Measurements from ENCODE around the gene EXOC1L. TPM values are rescaled to one million over a fixed set of nuclear protein-coding genes. Genes with fewer than 3 reads are reported as not detected.

EXOC1L gene
- total RNA-seq, 1 donor from 2014 or later, result not detected

DNA sequence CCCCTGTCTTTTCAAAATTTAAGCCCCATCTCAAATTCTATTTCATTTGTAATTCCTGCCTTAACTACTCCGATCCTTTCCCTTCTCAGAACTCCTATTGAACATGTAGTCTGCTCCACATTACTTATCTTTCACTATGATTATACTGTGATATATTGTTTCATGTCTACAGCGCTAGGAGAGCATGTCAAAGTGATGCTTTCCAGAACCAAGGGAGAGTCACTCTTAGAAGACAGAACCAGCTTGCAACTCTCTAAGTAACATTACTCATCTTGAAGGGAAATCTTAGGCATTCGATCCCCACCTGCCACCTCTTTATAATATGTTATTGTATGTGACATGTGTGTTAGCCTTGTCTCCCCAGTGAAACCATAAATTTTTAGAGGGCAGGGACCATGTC lies 10.5 kb downstream of the EXOC1L start:
- Mint-ChIP-seq H3K9me3 (no peaks in the 10 kb centered on the region), H3K4me3 (no peak overlapping the region), H3K36me3 (ENCODE audit: low read depth) (no peaks in the 10 kb centered on the region), H3K27ac (no peak overlapping the region), H3K4me1 (no peaks in the 10 kb centered on the region), H3K27me3 (peaks cover 15% of the 10 kb centered on the region)
- ChIA-PET CTCF (no interaction called here), POLR2A (no interaction called here)
- no peak for ATAC-seq (ENCODE audit: low read depth)
- TF ChIP-seq, protein P1, sequence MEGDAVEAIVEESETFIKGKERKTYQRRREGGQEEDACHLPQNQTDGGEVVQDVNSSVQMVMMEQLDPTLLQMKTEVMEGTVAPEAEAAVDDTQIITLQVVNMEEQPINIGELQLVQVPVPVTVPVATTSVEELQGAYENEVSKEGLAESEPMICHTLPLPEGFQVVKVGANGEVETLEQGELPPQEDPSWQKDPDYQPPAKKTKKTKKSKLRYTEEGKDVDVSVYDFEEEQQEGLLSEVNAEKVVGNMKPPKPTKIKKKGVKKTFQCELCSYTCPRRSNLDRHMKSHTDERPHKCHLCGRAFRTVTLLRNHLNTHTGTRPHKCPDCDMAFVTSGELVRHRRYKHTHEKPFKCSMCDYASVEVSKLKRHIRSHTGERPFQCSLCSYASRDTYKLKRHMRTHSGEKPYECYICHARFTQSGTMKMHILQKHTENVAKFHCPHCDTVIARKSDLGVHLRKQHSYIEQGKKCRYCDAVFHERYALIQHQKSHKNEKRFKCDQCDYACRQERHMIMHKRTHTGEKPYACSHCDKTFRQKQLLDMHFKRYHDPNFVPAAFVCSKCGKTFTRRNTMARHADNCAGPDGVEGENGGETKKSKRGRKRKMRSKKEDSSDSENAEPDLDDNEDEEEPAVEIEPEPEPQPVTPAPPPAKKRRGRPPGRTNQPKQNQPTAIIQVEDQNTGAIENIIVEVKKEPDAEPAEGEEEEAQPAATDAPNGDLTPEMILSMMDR (IDR thresholded peaks at IDR 0.05), result no peak
- intact Hi-C loops (cut with micrococcal nuclease), result no loop called here
- no peak for DNase-seq

DNA sequence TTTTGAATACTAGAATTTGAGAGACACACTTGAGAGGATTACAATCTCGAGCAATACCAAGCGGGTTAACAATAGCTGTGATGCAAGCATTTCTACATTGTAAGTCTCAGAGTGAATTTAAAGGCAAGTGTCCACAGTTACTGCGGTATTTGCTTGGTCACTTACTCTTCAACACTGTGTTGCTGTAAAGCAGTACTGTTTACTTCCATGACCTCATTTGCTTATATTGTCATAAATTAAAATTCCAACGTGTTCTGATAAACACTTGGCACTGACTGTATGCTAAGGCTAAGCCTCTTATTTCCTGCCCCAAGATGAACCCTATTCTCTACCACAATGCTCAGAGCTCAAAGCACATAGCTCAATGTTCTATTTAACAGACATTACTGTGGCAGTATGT lies 11.1 kb downstream of the EXOC1L start:
- CTCF ChIA-PET, result no interaction called here
- ATAC-seq (ENCODE audit: low read depth) (no peak), DNase-seq (no peak)
- Mint-ChIP-seq H3K4me1 (no peaks in the 10 kb centered on the region), H3K27me3 (peaks cover 20% of the 10 kb centered on the region), H3K27ac (no peak overlapping the region), H3K36me3 (ENCODE audit: low read depth) (no peaks in the 10 kb centered on the region), H3K9me3 (no peaks in the 10 kb centered on the region), H3K4me3 (no peak overlapping the region)
- TF ChIP-seq, protein P1 (IDR thresholded peaks at IDR 0.05), result no peak
- POLR2A ChIA-PET, result no interaction called here
- intact Hi-C loops (cut with micrococcal nuclease), result no loop called here

DNA sequence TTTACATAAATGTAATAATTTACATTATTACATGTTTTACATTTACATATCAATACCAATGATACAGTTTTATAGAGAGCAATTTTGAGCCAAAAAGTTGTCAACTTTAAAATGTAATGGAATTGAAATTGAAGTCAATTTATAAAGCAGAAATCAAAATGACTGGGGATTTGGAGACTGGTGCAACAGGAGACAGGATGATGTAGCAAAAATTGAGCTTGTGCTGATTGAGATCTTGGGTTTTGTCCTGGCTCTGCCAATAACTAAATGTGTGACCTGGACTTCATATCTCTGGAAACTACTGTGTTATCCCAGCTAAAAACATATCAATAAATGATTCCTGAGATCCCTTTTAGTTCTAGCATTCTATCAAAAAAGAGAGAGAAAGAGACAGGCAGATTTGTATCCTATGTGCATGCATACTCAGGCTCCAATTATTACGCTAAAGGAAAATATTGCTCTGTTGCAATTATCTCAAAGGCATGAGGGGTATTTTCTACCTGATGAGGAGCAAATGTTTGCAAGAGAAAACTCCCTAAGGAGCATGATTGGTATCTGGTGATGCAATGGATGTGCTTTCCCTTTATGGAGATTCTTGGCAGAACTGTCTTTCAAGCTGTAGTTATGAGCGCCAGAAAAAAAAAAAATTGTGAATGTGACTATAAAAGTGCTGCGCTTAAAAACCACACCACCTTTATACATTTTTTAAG lies 14.7 kb downstream of the EXOC1L start:
- H3K36me3 Mint-ChIP-seq (ENCODE audit: low read depth), result no peaks in the 10 kb centered on the region
- TF ChIP-seq, protein P1 (IDR thresholded peaks at IDR 0.05), result no peak
- DNase-seq (no peak), ATAC-seq (ENCODE audit: low read depth) (no peak)
- intact Hi-C loops (cut with micrococcal nuclease), result no loop called here
- H3K4me1 Mint-ChIP-seq, result no peaks in the 10 kb centered on the region
- H3K4me3 Mint-ChIP-seq, result no peak overlapping the region
- ChIA-PET POLR2A (no interaction called here), CTCF (no interaction called here)
- peaks cover 4% of the 10 kb centered on the region for H3K9me3 Mint-ChIP-seq
- H3K27me3 Mint-ChIP-seq, result peaks cover 42% of the 10 kb centered on the region
- H3K27ac Mint-ChIP-seq, result no peak overlapping the region

DNA sequence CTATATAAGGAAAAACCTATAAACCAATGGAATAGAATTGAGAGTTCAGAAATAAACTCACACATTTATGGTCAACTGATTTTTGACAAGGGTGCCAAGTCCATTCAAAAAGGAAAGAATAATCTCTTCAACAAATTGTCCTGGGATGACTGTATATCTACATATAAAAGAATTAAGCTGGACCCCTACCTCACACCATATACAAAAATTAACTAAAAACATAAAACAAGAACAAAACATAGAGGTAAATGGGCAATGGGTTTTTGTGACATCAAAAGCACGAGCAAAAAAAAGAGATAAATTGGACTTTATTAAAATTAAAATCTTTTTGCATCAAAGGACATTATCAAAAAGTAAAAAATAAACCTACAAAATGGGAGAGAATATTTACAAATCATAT lies 18.3 kb downstream of the EXOC1L start:
- DNase-seq (no peak), ATAC-seq (ENCODE audit: low read depth) (no peak)
- ChIA-PET POLR2A (no interaction called here), CTCF (no interaction called here)
- H3K27me3 Mint-ChIP-seq, result peaks cover 52% of the 10 kb centered on the region
- no peaks in the 10 kb centered on the region for H3K4me1 Mint-ChIP-seq
- no peak overlapping the region for H3K27ac Mint-ChIP-seq
- no peaks in the 10 kb centered on the region for H3K36me3 Mint-ChIP-seq (ENCODE audit: low read depth)
- TF ChIP-seq, protein P1 (IDR thresholded peaks at IDR 0.05), result no peak
- intact Hi-C loops (cut with micrococcal nuclease), result no loop called here
- H3K9me3 Mint-ChIP-seq, result peaks cover 4% of the 10 kb centered on the region
- H3K4me3 Mint-ChIP-seq, result no peak overlapping the region

DNA sequence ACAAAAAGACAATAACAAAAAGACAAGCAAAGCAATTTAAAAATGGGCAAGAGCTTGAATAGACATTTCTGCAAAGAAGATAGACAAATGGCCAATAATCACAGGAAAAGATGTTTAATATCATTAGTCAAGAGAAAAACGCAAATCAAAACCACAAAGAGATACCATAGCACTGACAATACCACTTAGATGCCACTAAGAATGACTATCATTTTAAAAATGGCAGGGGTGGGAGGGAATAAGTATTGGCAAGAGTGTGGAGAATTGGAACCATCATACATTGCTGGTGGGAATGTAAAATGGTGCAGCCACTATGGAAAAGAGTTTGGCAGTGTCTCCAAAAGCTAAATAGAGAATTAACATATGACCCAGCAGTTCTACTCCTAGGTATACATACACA lies 18.8 kb downstream of the EXOC1L start:
- POLR2A ChIA-PET, result no interaction called here
- H3K4me1 Mint-ChIP-seq, result no peaks in the 10 kb centered on the region
- intact Hi-C loops (cut with micrococcal nuclease), result no loop called here
- TF ChIP-seq, protein P1 (IDR thresholded peaks at IDR 0.05), result no peak
- CTCF ChIA-PET, result no interaction called here
- no peak overlapping the region for H3K27ac Mint-ChIP-seq
- no peak for ATAC-seq (ENCODE audit: low read depth)
- H3K27me3 Mint-ChIP-seq, result peaks cover 52% of the 10 kb centered on the region
- no peak for DNase-seq
- peaks cover 4% of the 10 kb centered on the region for H3K9me3 Mint-ChIP-seq
- no peak overlapping the region for H3K4me3 Mint-ChIP-seq
- no peaks in the 10 kb centered on the region for H3K36me3 Mint-ChIP-seq (ENCODE audit: low read depth)
